A673 (cell line): ENCODE results near the gene NKAPD1.

ENCODE experiments used
- EZH2 ChIP-seq: fragments of 200-600 bp; sonication (generic); IDR thresholded peaks from 2 replicates; pipeline ENCODE4 v1.6.1; 2017; ENCODE audit warnings: borderline replicate concordance, low read depth, mild to moderate bottlenecking, mixed read lengths, antibody characterized with exemption, low read length; ENCODE audit not compliant: poor library complexity, severe bottlenecking
- TF ChIP-seq, protein P1 (sequence below): fragments of 300-800, 200-600 bp; sonication (generic); conservative IDR thresholded peaks from 2 replicates; pipeline ENCODE4 v1.5.1; 2017; ENCODE audit warnings: low read depth, mild to moderate bottlenecking, antibody characterized with exemption, low read length, moderate library complexity, mixed read lengths

DNA sequence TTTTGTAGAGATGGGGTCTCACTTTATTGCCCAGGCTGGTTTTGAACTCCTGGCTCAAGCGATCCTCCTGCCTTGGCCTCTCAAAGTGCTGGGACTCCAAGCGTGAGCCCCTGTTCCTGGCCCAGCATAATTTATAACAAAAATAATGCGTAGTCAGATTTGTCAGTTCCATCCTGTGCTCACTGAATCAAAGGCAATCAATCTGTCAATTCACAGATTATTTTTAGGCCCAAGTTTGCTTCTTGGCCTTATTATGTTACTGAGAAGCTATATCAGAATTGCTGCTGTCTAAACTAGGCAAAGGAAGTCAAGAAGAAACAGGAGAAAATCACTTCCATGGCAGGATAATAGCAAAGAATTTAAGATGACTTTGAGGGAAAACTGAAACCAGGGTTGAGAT, 40.2 kb upstream of the NKAPD1 start:
- TF ChIP-seq, protein P1, sequence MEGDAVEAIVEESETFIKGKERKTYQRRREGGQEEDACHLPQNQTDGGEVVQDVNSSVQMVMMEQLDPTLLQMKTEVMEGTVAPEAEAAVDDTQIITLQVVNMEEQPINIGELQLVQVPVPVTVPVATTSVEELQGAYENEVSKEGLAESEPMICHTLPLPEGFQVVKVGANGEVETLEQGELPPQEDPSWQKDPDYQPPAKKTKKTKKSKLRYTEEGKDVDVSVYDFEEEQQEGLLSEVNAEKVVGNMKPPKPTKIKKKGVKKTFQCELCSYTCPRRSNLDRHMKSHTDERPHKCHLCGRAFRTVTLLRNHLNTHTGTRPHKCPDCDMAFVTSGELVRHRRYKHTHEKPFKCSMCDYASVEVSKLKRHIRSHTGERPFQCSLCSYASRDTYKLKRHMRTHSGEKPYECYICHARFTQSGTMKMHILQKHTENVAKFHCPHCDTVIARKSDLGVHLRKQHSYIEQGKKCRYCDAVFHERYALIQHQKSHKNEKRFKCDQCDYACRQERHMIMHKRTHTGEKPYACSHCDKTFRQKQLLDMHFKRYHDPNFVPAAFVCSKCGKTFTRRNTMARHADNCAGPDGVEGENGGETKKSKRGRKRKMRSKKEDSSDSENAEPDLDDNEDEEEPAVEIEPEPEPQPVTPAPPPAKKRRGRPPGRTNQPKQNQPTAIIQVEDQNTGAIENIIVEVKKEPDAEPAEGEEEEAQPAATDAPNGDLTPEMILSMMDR: no peak
- TF ChIP-seq EZH2: no peak
